ENCODE data around the gene CHSY3. TPM values are rescaled to one million over a fixed set of nuclear protein-coding genes. Genes with fewer than 3 reads are reported as not detected.

The CHSY3 gene
- polyA plus RNA-seq, 3 donors: not detected

DNA sequence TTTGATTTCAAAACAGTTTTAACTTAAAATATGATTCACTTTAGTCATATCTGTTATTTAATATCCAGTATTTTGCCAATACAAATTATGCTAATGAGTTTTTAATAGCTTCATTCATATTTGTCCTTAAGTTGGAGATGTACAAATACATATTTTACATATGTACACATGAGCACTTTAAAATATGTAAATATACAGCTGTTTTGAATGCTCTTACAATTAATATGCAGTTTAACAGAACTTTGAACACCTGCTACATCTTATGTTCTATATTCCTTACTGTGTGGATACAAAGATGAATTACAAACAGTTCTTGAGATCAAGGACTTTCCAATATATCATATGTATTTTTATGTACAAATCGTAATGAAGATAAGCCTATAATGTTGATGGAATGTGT is 74.0 kb downstream of the CHSY3 start:
- no peak overlapping the region for H3K4me2 ChIP-seq (replicated peaks; ENCODE audit: extremely low read depth, low read length, poor library complexity, severe bottlenecking)
- Mint-ChIP-seq H3K27ac (no peak overlapping the region), H3K36me3 (no peaks in the 10 kb centered on the region), H3K4me1 (no peaks in the 10 kb centered on the region), H3K4me3 (no peak overlapping the region), H3K27me3 (ENCODE audit: low read depth in 3 of 3) (no peaks in the 10 kb centered on the region), H3K9me3 (peaks cover 0 to 6% (median 2%) of the 10 kb centered on the region in 7 donors)
- no peak overlapping the region for H3K27ac ChIP-seq (ENCODE audit: low read depth in 1 of 2, low read length in 2 of 2)
- H2AFZ ChIP-seq (ENCODE audit: insufficient read depth, low read depth, low read length, poor library complexity, severe bottlenecking): no peak overlapping the region
- H3K4me3 ChIP-seq (replicated peaks in 1 of 3; ENCODE audit: low read depth in 2 of 3, low read length in 3 of 3): no peak overlapping the region
- H3K4me1 ChIP-seq (ENCODE audit: control insufficient read depth in 1 of 2, insufficient read depth in 2 of 2, low read length in 2 of 2): no peaks in the 10 kb centered on the region
- TF ChIP-seq, protein P1, sequence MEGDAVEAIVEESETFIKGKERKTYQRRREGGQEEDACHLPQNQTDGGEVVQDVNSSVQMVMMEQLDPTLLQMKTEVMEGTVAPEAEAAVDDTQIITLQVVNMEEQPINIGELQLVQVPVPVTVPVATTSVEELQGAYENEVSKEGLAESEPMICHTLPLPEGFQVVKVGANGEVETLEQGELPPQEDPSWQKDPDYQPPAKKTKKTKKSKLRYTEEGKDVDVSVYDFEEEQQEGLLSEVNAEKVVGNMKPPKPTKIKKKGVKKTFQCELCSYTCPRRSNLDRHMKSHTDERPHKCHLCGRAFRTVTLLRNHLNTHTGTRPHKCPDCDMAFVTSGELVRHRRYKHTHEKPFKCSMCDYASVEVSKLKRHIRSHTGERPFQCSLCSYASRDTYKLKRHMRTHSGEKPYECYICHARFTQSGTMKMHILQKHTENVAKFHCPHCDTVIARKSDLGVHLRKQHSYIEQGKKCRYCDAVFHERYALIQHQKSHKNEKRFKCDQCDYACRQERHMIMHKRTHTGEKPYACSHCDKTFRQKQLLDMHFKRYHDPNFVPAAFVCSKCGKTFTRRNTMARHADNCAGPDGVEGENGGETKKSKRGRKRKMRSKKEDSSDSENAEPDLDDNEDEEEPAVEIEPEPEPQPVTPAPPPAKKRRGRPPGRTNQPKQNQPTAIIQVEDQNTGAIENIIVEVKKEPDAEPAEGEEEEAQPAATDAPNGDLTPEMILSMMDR (IDR thresholded peaks at IDR 0.05): no peak
- no peaks in the 10 kb centered on the region for H3K79me2 ChIP-seq (ENCODE audit: insufficient read depth, low read length)
- no peaks in the 10 kb centered on the region for H3K36me3 ChIP-seq (replicated peaks in 1 of 2; ENCODE audit: control insufficient read depth in 1 of 2, insufficient read depth in 2 of 2, low read length in 2 of 2)
- H3K9me3 ChIP-seq (replicated peaks in 1 of 2; ENCODE audit: control insufficient read depth in 1 of 2, insufficient read depth in 1 of 2, low read length in 2 of 2): no peaks in the 10 kb centered on the region
- no peak overlapping the region for H3K9ac ChIP-seq (ENCODE audit: insufficient read depth, low read length, poor library complexity, severe bottlenecking)
- no peak for DNase-seq
- WGBS (ENCODE audit: insufficient coverage): no CpG with 5 or more reads among the region's 1 CpG
- no peaks in the 10 kb centered on the region for H3K27me3 ChIP-seq (ENCODE audit: control insufficient read depth in 2 of 2, insufficient read depth in 2 of 2, low read length in 2 of 2)
- no peaks in the 10 kb centered on the region for H4K20me1 ChIP-seq (ENCODE audit: insufficient read depth, low read length)
- intact Hi-C loops (cut with micrococcal nuclease): no loop called here

DNA sequence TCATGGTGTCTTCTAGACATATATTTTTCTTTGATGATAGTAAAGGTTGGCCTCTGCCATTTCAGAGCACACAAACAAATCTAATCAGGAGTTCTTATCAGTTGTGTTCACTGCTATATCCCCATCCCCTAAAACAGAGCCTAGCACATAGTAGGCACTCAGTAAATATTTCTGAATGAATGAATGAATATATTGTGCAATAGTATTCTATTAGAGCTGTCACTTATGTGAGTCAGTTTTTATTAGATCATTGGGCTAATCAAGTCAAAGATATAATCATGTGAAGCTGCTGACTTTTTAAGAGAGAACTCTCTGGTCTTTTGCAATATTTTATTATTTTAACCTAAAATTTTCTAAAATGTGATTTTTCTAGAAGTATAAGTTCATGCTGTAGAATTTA is 84.2 kb downstream of the CHSY3 start:
- Histone ChIP-seq H3K4me1 (ENCODE audit: control insufficient read depth in 1 of 2, insufficient read depth in 2 of 2, low read length in 2 of 2) (no peaks in the 10 kb centered on the region), H3K79me2 (ENCODE audit: insufficient read depth, low read length) (no peaks in the 10 kb centered on the region), H4K20me1 (ENCODE audit: insufficient read depth, low read length) (no peaks in the 10 kb centered on the region), H3K9ac (ENCODE audit: insufficient read depth, low read length, poor library complexity, severe bottlenecking) (no peak overlapping the region), H3K4me2 (replicated peaks; ENCODE audit: extremely low read depth, low read length, poor library complexity, severe bottlenecking) (no peak overlapping the region), H3K27me3 (ENCODE audit: control insufficient read depth in 2 of 2, insufficient read depth in 2 of 2, low read length in 2 of 2) (no peaks in the 10 kb centered on the region), H2AFZ (ENCODE audit: insufficient read depth, low read depth, low read length, poor library complexity, severe bottlenecking) (no peak overlapping the region), H3K4me3 (replicated peaks in 1 of 3; ENCODE audit: low read depth in 2 of 3, low read length in 3 of 3) (no peak overlapping the region), H3K27ac (ENCODE audit: low read depth in 1 of 2, low read length in 2 of 2) (no peak overlapping the region), H3K9me3 (replicated peaks in 1 of 2; ENCODE audit: control insufficient read depth in 1 of 2, insufficient read depth in 1 of 2, low read length in 2 of 2) (peaks cover 7 to 9% of the 10 kb centered on the region in 2 donors), H3K36me3 (replicated peaks in 1 of 2; ENCODE audit: control insufficient read depth in 1 of 2, insufficient read depth in 2 of 2, low read length in 2 of 2) (no peaks in the 10 kb centered on the region)
- no peak for DNase-seq
- H3K27me3 Mint-ChIP-seq (ENCODE audit: low read depth in 3 of 3): no peaks in the 10 kb centered on the region
- H3K4me1 Mint-ChIP-seq: no peaks in the 10 kb centered on the region
- H3K4me3 Mint-ChIP-seq: no peak overlapping the region
- TF ChIP-seq, protein P1 (IDR thresholded peaks at IDR 0.05): no peak
- H3K27ac Mint-ChIP-seq: no peak overlapping the region
- peaks cover 2 to 15% (median 10%) of the 10 kb centered on the region in 7 donors for H3K9me3 Mint-ChIP-seq
- intact Hi-C loops (cut with micrococcal nuclease): no loop called here
- no peaks in the 10 kb centered on the region for H3K36me3 Mint-ChIP-seq
